Measurements from ENCODE around the gene RARB.

Gene RARB

GRCh38 chr3:25386686-25387255, 41.3 kb upstream of the RARB start:
- peak; percentile 20 for DNase-seq (ENCODE audit: extremely low read depth, low read depth)
- no peak overlapping the region for H3K4me3 ChIP-seq (replicated peaks; ENCODE audit: low read depth, low read length)
- TF ChIP-seq CTCF (IDR thresholded peaks at IDR 0.05; ENCODE audit: low read depth, low read length, missing control alignments), result no peak

- no peak overlapping the region for H3K4me3 ChIP-seq (replicated peaks; ENCODE audit: low read depth, low read length)
- TF ChIP-seq CTCF (IDR thresholded peaks at IDR 0.05; ENCODE audit: low read depth, low read length, missing control alignments), result no peak
- no peak for DNase-seq (ENCODE audit: extremely low read depth, low read depth)
Observed at GRCh38 chr3:25390605-25391004, 37.5 kb upstream of the RARB start.

- no peak overlapping the region for H3K4me3 ChIP-seq (replicated peaks; ENCODE audit: low read depth, low read length)
- DNase-seq (ENCODE audit: extremely low read depth, low read depth), result no peak
- no peak for TF ChIP-seq CTCF (IDR thresholded peaks at IDR 0.05; ENCODE audit: low read depth, low read length, missing control alignments)
Observed at GRCh38 chr3:25396251-25396650, 31.8 kb upstream of the RARB start.

- H3K4me3 ChIP-seq (replicated peaks; ENCODE audit: low read depth, low read length), result no peak overlapping the region
- TF ChIP-seq CTCF (IDR thresholded peaks at IDR 0.05; ENCODE audit: low read depth, low read length, missing control alignments), result no peak
- no peak for DNase-seq (ENCODE audit: extremely low read depth, low read depth)
Observed at GRCh38 chr3:25396686-25397085, 31.4 kb upstream of the RARB start.

GRCh38 chr3:25397150-25397549, 30.9 kb upstream of the RARB start:
- no peak for DNase-seq (ENCODE audit: extremely low read depth, low read depth)
- H3K4me3 ChIP-seq (replicated peaks; ENCODE audit: low read depth, low read length), result no peak overlapping the region
- no peak for TF ChIP-seq CTCF (IDR thresholded peaks at IDR 0.05; ENCODE audit: low read depth, low read length, missing control alignments)

- H3K4me3 ChIP-seq (replicated peaks; ENCODE audit: low read depth, low read length), result no peak overlapping the region
- no peak for TF ChIP-seq CTCF (IDR thresholded peaks at IDR 0.05; ENCODE audit: low read depth, low read length, missing control alignments)
- no peak for DNase-seq (ENCODE audit: extremely low read depth, low read depth)
Observed at GRCh38 chr3:25400587-25400986, 27.5 kb upstream of the RARB start.

- no peak overlapping the region for H3K4me3 ChIP-seq (replicated peaks; ENCODE audit: low read depth, low read length)
- no peak for DNase-seq (ENCODE audit: extremely low read depth, low read depth)
- no peak for TF ChIP-seq CTCF (IDR thresholded peaks at IDR 0.05; ENCODE audit: low read depth, low read length, missing control alignments)
Observed at GRCh38 chr3:25403968-25404367, 24.1 kb upstream of the RARB start.

Data from HFF-Myc (cell line).